ENCODE results near the gene UROD.

Gene UROD

DNA sequence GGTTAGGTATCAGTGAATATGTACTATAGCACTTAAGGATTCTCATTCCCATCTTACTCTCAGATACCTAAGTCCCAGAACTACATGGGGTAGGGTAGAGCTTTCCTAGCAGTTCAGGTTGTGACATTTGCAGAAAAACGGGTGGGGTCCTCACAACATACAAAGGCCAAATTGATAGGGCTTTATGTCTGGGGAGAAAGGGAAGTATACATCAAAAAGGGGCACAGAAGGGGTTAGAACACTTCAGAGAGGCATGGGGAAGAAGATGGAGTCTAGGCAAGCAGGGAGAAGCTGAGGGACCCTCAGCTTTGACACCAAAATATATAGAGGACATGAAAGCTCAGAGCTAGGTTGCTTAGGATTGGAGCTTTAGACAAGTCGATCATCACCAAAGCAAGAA, 3.6 kb downstream of the UROD start:
- Mint-ChIP-seq H3K27ac (no peak overlapping the region), H3K4me1 (peaks cover 39% of the 10 kb centered on the region), H3K27me3 (no peaks in the 10 kb centered on the region), H3K4me3 (no peak overlapping the region), H3K36me3 (peaks cover 6% of the 10 kb centered on the region), H3K9me3 (no peaks in the 10 kb centered on the region)

DNA sequence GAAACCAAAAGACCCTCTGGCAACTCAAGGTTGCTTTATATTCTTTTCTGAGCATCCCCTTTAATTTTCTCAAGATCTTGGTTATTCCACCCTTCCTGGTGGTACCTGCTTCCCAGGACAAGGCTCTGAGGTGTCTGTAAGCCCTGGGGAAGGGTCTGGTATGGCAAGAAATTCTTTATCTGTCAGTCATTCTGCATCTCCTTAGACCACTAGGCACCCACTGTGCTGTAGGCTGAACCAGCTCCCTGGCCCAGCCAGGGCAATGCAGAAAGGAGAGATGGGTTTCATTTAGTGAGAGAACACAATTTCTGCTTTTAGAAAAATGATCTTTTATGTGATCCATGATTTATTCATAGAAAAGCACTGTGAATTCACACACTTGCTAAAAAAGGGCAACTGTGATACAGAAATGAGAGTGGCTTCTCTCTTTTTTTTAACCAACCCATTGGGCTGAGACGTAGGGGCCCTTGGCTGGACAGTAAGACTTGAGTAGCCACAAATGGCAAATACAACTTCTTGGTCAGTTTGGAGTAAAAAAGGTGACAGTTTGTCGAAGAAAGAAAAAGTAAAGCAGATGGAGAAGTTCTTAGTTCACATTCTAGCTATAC, 4.1 kb downstream of the UROD start:
- peaks cover 6% of the 10 kb centered on the region for H3K36me3 Mint-ChIP-seq
- H3K27me3 Mint-ChIP-seq: no peaks in the 10 kb centered on the region
- H3K27ac Mint-ChIP-seq: no peak overlapping the region
- H3K4me1 Mint-ChIP-seq: peaks cover 38% of the 10 kb centered on the region
- no peak overlapping the region for H3K4me3 Mint-ChIP-seq
- H3K9me3 Mint-ChIP-seq: no peaks in the 10 kb centered on the region

DNA sequence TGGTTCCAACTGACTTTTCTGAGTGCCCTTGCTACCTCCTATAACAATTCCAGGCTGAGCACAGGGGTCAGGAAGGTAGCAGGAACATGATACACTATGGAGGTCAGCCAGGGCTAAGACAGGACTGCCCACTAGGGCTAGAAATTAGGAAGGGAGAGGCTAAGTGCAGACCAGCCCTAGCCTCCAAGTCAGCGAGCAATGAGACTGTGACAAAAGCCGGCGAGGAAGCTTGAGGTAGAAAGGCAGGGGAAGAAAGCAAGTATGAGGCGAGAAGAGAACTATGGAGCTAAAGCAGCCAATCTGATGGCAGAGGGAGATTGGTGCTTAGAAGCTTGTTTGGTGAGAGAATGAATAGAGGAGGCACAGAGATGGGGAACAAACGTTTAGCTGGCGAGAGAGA, 4.7 kb downstream of the UROD start:
- peaks cover 6% of the 10 kb centered on the region for H3K36me3 Mint-ChIP-seq
- no peaks in the 10 kb centered on the region for H3K9me3 Mint-ChIP-seq
- no peak overlapping the region for H3K4me3 Mint-ChIP-seq
- no peaks in the 10 kb centered on the region for H3K27me3 Mint-ChIP-seq
- no peak overlapping the region for H3K27ac Mint-ChIP-seq
- peaks cover 32% of the 10 kb centered on the region for H3K4me1 Mint-ChIP-seq

DNA sequence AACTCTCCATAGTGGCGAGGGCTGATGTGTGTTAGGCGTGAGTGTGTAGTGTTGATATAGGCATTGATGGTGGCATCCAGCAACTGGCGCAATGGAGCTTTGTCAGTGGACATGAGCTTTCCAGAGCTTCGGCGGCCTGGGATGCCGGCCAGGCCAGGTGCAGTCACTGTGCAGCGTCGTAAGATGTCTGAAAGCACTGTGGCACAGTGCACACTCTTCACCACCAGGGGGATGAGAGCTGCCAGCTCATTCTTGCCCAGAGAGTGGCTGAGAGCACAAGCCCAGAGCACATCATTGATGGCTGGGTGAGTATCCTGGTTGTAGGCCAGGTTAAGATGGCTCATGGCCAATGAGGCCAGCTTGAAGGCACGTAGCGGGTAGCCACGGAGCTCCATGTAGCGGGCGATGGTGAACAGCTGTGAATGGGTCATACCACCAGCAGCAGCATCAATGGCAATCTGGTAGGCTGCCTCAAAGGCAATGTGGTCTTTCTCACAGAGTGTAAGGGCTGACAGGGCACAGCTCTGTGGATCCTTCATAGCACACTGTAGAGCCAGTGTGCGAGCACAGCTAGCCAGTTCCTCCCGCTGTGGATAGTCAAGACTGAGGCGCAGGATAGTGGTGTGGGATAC, 6.7 kb downstream of the UROD start:
- Mint-ChIP-seq H3K4me1 (peaks cover 16% of the 10 kb centered on the region), H3K36me3 (peaks cover 6% of the 10 kb centered on the region), H3K27me3 (no peaks in the 10 kb centered on the region), H3K9me3 (no peaks in the 10 kb centered on the region), H3K4me3 (no peak overlapping the region), H3K27ac (no peak overlapping the region)

DNA sequence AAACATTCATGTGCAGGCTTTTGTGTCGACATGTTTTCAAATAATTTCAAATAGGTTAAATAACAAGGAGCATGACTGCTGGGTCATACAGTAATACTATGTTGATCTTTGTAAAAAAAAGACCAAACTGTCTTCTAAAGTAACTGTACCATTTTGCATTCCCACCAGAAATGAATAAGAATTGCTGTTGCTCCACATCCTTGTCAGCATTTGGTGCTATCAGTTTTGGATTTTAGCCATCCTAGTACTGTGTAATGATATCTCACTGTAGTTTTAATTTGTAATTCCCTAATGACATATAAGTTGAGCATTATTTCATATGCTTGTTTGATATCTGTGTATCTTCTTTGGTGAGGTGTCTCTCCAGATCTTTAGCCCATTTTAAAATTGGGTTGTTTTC, 11.6 kb downstream of the UROD start:
- no peaks in the 10 kb centered on the region for H3K9me3 Mint-ChIP-seq
- no peaks in the 10 kb centered on the region for H3K36me3 Mint-ChIP-seq
- H3K4me1 Mint-ChIP-seq: peaks cover 12% of the 10 kb centered on the region
- no peak overlapping the region for H3K27ac Mint-ChIP-seq
- H3K4me3 Mint-ChIP-seq: no peak overlapping the region
- H3K27me3 Mint-ChIP-seq: no peaks in the 10 kb centered on the region

DNA sequence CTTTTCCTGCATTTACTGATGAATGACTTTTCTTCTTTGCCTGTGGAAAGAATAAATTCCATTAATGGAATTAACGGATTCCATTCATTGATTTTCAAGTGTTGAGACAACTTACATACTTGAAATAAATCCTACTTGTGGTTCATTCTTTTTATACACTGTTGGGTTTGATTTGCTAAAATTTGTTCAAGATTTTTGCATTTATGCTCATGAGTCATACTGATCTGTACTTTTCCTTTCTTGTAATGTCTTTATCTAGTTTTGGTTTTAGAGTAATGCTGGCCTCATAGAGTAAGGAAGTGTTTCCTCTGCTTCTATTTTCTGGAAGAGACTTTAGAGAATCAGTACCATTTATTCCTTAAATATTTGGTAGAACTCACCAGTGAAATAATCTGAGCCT, 14.4 kb downstream of the UROD start:
- Mint-ChIP-seq H3K4me3 (no peak overlapping the region), H3K27me3 (no peaks in the 10 kb centered on the region), H3K9me3 (no peaks in the 10 kb centered on the region), H3K36me3 (no peaks in the 10 kb centered on the region), H3K4me1 (peaks cover 10% of the 10 kb centered on the region), H3K27ac (peak overlapping the region; percentile 47)

DNA sequence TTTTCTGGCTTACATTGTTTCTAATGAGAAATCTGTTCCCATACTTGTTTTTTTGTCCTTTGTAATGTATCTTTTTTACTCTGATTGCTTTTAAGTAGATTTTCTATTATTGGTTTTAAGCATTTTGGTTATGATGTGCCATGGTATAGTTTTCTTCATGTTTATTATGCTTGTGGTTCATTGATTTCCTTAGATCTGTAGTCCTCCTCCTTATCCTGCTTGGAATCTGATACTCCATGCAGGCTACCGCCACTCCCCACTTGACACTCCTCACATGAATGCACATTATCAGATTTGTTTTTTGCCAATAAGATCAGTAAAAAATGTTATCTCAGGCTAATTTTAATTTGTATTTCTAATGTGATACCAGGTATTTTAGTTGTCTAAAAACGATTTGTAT, 20.8 kb downstream of the UROD start:
- Mint-ChIP-seq H3K27me3 (no peaks in the 10 kb centered on the region), H3K4me1 (peaks cover 10% of the 10 kb centered on the region), H3K4me3 (no peak overlapping the region), H3K27ac (no peak overlapping the region), H3K9me3 (no peaks in the 10 kb centered on the region), H3K36me3 (peaks cover 8% of the 10 kb centered on the region)

DNA sequence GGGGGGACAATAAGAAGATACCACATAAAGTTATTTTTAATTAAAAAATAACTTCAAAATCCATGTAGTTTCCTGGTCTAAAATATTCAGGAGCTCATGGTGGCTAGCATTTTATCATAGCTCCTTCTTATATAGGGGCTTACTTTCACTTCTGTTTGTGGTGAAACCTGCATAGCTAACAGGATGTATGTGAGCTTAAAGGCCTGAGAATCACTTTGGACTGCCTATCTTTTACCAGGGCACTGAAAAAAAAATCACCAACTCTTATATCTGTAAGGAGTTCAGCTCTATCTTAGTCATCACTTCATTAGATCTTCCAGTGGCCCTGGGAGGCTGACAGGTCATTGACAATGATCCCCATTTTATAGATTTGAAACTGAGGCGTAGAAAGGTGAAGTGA, 21.3 kb downstream of the UROD start:
- Mint-ChIP-seq H3K36me3 (peaks cover 11% of the 10 kb centered on the region), H3K9me3 (no peaks in the 10 kb centered on the region), H3K27me3 (no peaks in the 10 kb centered on the region), H3K27ac (no peak overlapping the region), H3K4me1 (peaks cover 11% of the 10 kb centered on the region), H3K4me3 (no peak overlapping the region)

DNA sequence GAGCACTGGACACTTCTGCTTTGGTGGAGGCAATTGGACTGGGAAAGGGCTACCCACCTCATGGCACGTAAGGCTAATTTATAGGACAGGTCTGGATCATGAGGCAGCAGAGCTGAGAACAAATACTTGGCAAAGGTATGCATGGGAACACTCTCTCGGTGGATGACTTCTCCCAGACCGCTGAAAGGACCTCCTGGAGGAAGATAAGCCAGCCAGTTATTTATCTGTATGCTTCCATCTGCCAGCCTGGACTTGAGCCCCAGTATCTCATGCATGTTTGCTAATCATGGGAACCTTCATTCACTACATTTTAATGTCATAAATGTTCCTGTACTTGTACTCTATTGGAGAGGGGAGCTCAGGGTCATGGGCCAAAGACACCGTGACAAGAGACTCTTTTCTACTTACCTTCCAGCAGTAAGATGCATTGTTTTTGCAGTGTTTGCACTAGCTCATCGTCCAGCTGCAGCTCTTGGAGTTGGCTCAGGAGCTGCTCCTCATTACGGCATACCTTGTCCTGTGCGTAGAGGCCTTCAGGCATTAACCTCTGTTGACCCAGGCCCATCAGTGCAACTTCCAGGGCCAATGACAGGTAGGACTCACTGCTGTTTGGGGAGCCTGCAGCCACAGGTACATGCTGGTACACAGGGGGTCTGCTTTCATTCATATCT, 23.7 kb downstream of the UROD start:
- Mint-ChIP-seq H3K9me3 (no peaks in the 10 kb centered on the region), H3K27ac (no peak overlapping the region), H3K4me3 (no peak overlapping the region), H3K27me3 (no peaks in the 10 kb centered on the region), H3K36me3 (peaks cover 12% of the 10 kb centered on the region), H3K4me1 (peaks cover 11% of the 10 kb centered on the region)

DNA sequence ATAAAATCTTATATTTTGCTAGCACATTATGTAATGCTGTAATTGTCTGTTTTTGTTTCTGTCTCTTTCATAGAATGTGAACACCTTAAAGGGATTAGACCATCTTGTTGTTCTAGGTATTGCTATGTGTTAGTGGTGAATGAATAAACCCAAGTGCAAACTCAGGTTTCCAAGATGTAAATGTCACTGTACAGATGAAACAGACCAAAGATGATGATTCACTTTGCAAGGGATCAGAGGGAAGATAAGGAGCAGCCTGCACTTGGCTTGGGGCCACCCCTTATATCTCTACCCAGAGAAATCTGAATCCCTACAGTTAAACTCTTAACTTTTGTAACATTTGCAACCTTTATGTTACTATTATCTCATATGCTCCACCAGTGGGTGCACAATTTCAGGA, 25.4 kb downstream of the UROD start:
- H3K27ac Mint-ChIP-seq: no peak overlapping the region
- H3K4me1 Mint-ChIP-seq: peaks cover 11% of the 10 kb centered on the region
- peaks cover 14% of the 10 kb centered on the region for H3K36me3 Mint-ChIP-seq
- no peaks in the 10 kb centered on the region for H3K9me3 Mint-ChIP-seq
- H3K4me3 Mint-ChIP-seq: no peak overlapping the region
- H3K27me3 Mint-ChIP-seq: no peaks in the 10 kb centered on the region

DNA sequence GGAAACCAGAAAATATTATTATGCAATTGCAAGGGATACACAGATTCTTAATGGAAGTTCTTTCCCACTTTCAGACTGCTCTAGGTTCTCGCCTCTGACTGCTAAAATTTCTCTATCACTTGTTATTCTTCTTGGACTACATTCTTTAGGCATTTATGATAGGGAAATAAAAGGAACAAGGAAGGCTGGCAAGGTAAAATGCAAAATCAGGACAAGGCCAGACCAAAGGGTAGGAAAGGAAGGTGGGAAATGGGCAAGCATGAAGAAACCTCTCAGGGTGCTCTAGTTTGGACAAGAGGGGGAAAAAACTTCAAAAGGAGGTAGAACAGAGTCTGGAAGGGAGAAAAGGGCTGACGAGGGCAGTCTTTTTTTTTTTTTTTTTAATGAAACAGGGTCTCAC, 26.2 kb downstream of the UROD start:
- H3K27me3 Mint-ChIP-seq: no peaks in the 10 kb centered on the region
- H3K4me1 Mint-ChIP-seq: peaks cover 11% of the 10 kb centered on the region

DNA sequence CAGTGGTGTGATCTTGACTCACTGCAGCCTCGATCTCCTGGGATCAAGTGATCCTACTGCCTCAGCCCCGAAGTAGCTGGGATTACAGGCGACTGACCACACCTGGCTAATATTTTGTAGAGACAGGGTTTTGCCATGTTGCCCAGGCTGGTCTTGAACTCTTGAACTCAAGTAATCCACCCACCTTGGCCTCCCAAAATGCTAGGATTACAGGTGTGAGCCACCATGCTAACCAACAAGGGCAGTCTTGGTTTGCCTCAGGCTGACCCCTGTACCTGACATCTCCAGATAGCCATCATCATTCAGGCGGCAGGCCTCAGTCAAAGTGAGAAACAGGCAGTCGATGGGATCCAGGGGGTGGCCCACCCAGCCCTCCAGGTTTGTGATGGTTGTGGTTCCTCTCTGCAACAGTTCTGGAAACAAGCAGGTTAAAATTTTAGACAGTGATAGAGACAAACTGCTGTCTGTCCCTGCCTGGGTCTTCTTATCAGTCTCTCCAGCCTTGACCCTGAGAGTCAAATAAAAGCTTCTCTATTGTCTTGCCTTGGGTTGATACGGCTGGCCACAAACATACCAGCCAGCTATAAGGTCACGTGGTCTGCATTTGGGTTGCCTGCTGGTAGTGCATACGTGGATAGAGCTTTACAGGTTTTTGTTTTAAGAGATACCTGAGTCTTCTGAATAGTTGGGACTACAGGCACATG, 26.8 kb downstream of the UROD start:
- Mint-ChIP-seq H3K4me1 (peaks cover 7% of the 10 kb centered on the region), H3K9me3 (no peaks in the 10 kb centered on the region), H3K27me3 (no peaks in the 10 kb centered on the region), H3K4me3 (no peak overlapping the region), H3K27ac (no peak overlapping the region), H3K36me3 (peaks cover 18% of the 10 kb centered on the region)

More for the DNA sequence above, 26.2 kb downstream of the UROD start:
- H3K36me3 Mint-ChIP-seq: peaks cover 16% of the 10 kb centered on the region
- H3K4me3 Mint-ChIP-seq: no peak overlapping the region
- no peaks in the 10 kb centered on the region for H3K9me3 Mint-ChIP-seq
- H3K27ac Mint-ChIP-seq: no peak overlapping the region

DNA sequence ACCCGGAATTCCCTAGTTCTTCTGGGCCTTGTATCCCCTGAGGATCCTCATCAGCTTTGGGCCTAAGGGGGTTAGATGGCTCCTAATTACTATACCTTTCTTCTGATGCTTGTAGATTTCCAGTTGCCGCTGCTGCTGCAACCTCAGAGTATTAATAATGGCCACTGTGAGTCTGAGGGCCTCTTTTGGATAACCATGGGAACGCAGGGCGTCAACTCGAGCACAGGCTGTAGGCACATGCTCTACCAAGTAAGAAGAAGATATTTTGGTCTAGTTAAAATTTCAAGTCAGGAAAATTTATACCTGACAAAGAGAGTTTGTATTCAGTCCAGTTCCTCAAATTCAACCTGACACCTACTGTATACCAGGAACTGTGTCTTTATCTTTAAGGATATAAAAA, 28.2 kb downstream of the UROD start:
- H3K27ac Mint-ChIP-seq: no peak overlapping the region
- H3K36me3 Mint-ChIP-seq: peaks cover 13% of the 10 kb centered on the region
- peaks cover 7% of the 10 kb centered on the region for H3K4me1 Mint-ChIP-seq
- H3K9me3 Mint-ChIP-seq: no peaks in the 10 kb centered on the region
- no peak overlapping the region for H3K4me3 Mint-ChIP-seq
- no peaks in the 10 kb centered on the region for H3K27me3 Mint-ChIP-seq

DNA sequence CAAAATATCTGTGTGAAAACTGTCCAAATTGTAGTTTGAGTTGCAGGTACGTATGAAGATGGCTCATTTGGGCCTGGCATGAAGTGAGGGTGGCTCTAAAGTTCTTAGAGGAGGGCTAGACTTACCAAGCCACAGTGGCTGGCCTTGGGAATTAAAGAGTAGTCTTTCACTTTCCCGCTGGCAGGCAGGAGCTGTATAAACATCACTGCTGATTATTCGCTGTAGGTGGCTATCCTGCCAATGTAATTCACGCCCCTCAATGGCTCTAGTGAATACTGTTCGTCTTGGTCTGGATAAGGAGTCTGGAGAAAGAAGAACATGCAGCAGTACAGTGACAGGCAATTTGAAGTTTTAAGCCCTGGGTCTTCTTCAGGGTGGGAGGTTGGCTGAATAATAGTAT, 31.0 kb downstream of the UROD start:
- Mint-ChIP-seq H3K9me3 (no peaks in the 10 kb centered on the region), H3K36me3 (peaks cover 9% of the 10 kb centered on the region), H3K4me1 (no peaks in the 10 kb centered on the region), H3K27me3 (no peaks in the 10 kb centered on the region), H3K4me3 (no peak overlapping the region), H3K27ac (no peak overlapping the region)

DNA sequence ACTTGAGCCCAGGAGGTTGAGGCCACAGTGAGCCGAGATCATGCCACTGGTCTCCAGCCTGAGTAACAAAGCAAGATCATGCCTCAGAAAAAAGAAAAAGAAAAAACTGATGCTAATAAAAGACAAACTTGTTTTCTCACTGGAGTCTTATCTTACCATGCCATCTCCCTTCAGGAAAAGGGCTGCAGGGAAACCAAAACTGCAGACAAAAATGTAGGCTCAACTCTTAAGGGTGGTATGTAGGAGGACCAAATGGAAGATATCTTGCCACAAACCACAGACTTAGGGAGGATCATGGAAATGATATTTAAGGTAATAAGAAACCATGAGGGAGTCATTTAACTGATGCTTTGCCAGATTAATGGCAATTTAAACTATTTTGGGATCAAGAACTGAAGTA, 32.9 kb downstream of the UROD start:
- no peaks in the 10 kb centered on the region for H3K9me3 Mint-ChIP-seq

DNA sequence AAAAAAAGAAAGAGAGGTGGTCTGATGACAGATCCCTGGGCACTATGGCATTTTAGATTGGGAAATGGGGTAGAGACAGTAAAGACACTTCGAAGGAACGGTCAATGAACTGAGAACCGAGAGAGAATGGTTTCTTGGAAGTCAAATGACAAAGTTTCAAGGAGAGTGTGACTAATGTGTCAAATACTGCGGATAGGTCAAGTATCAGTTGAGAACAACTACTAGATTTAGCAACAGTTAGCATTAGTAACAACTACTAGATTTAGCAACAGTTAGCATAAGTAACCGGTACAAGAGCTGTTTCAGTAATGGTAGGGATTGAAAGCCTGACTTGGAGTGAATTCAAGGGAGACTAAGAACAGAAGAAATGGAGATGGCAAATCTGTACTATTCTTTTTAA, 35.0 kb downstream of the UROD start:
- H3K4me1 Mint-ChIP-seq: peaks cover 21% of the 10 kb centered on the region
- H3K4me3 Mint-ChIP-seq: no peak overlapping the region
- H3K27me3 Mint-ChIP-seq: no peaks in the 10 kb centered on the region
- no peak overlapping the region for H3K27ac Mint-ChIP-seq
- no peaks in the 10 kb centered on the region for H3K9me3 Mint-ChIP-seq
- H3K36me3 Mint-ChIP-seq: peaks cover 6% of the 10 kb centered on the region

More for the DNA sequence above, 32.9 kb downstream of the UROD start:
- no peak overlapping the region for H3K27ac Mint-ChIP-seq
- H3K36me3 Mint-ChIP-seq: peaks cover 6% of the 10 kb centered on the region
- H3K27me3 Mint-ChIP-seq: no peaks in the 10 kb centered on the region
- H3K4me3 Mint-ChIP-seq: no peak overlapping the region
- H3K4me1 Mint-ChIP-seq: peaks cover 5% of the 10 kb centered on the region

Measured in activated naive CD4-positive, alpha-beta T cell treated with anti-CD3 and anti-CD28 coated beads, Interleukin-2, amount 50 U/mL, for 24 hours (primary cell).